ENCODE results near the gene PSENEN. TPM values are rescaled to one million over a fixed set of nuclear protein-coding genes. Genes with fewer than 3 reads are reported as not detected.
"Not testable (repeated sequence)": the region's sequence is repeated elsewhere in the genome, so short reads cannot be mapped to it uniquely, and the experiment has no call there.

The PSENEN gene
- total and polyA plus RNA-seq, 5 donors from 2014 or later: 21.1 to 99.6 (median 68.9) TPM

GRCh38 chr19:35720648-35721047 is 24.8 kb upstream of the PSENEN start:
- Mint-ChIP-seq H3K4me3 (peak overlapping the region in 2 of 4 donors; percentile 61 to 68), H3K9me3 (peaks cover 0 to 1% (median 0%) of the 10 kb centered on the region in 7 donors), H3K4me1 (peaks cover 0 to 37% (median 14%) of the 10 kb centered on the region in 4 donors), H3K36me3 (peaks cover 17% of the 10 kb centered on the region), H3K27ac (no peak overlapping the region), H3K27me3 (peaks cover 4% of the 10 kb centered on the region)
- no peak for ATAC-seq (ENCODE audit: low read depth in 2 of 2)
- Histone ChIP-seq H3K9me3 (ENCODE audit: control insufficient read depth in 2 of 2, low read length in 2 of 2) (no peaks in the 10 kb centered on the region), H3K4me1 (ENCODE audit: control insufficient read depth, insufficient read depth, low read length, poor library complexity, severe bottlenecking) (peaks cover 31% of the 10 kb centered on the region), H3K4me3 (ENCODE audit: low read depth, low read length) (no peak overlapping the region), H3K27me3 (ENCODE audit: control insufficient read depth, insufficient read depth, low read length) (no peaks in the 10 kb centered on the region), H3K36me3 (ENCODE audit: control insufficient read depth, insufficient read depth, low read length) (peaks cover 48% of the 10 kb centered on the region), H3K27ac (ENCODE audit: insufficient read depth, low read length, poor library complexity, severe bottlenecking) (no peak overlapping the region)
- DNase-seq: no peak

GRCh38 chr19:35721374-35721773 is 24.1 kb upstream of the PSENEN start:
- Mint-ChIP-seq H3K36me3 (peaks cover 25% of the 10 kb centered on the region), H3K27ac (no peak overlapping the region)

GRCh38 chr19:35722461-35722860 is 23.0 kb upstream of the PSENEN start:
- no peak for DNase-seq
- Histone ChIP-seq H3K4me1 (ENCODE audit: control insufficient read depth, insufficient read depth, low read length, poor library complexity, severe bottlenecking) (peaks cover 20% of the 10 kb centered on the region), H3K27me3 (ENCODE audit: control insufficient read depth, insufficient read depth, low read length) (no peaks in the 10 kb centered on the region), H3K4me3 (ENCODE audit: low read depth, low read length) (no peak overlapping the region), H3K27ac (ENCODE audit: insufficient read depth, low read length, poor library complexity, severe bottlenecking) (no peak overlapping the region), H3K9me3 (ENCODE audit: control insufficient read depth in 2 of 2, low read length in 2 of 2) (no peaks in the 10 kb centered on the region), H3K36me3 (ENCODE audit: control insufficient read depth, insufficient read depth, low read length) (peaks cover 64% of the 10 kb centered on the region)
- ATAC-seq (ENCODE audit: low read depth in 2 of 2): no peak
- Mint-ChIP-seq H3K9me3 (peaks cover 0 to 1% (median 0%) of the 10 kb centered on the region in 7 donors), H3K4me1 (peaks cover 0 to 24% (median 8%) of the 10 kb centered on the region in 4 donors), H3K27ac (peak overlapping the region in 1 of 3 donors; percentile 74), H3K27me3 (peaks cover 4% of the 10 kb centered on the region), H3K4me3 (no peak overlapping the region), H3K36me3 (peaks cover 30% of the 10 kb centered on the region)

More at GRCh38 chr19:35721374-35721773, 24.1 kb upstream of the PSENEN start:
- H3K36me3 ChIP-seq (ENCODE audit: control insufficient read depth, insufficient read depth, low read length): peaks cover 55% of the 10 kb centered on the region
- H3K27me3 ChIP-seq (ENCODE audit: control insufficient read depth, insufficient read depth, low read length): no peaks in the 10 kb centered on the region
- peaks cover 0 to 1% (median 0%) of the 10 kb centered on the region in 7 donors for H3K9me3 Mint-ChIP-seq
- no peak overlapping the region for H3K4me3 ChIP-seq (ENCODE audit: low read depth, low read length)
- H3K4me1 Mint-ChIP-seq: peaks cover 0 to 29% (median 10%) of the 10 kb centered on the region in 4 donors
- no peak overlapping the region for H3K27ac ChIP-seq (ENCODE audit: insufficient read depth, low read length, poor library complexity, severe bottlenecking)
- H3K4me3 Mint-ChIP-seq: peak overlapping the region in 3 of 4 donors; percentile 27 to 50 (median 38)
- DNase-seq: no peak
- H3K27me3 Mint-ChIP-seq: peaks cover 4% of the 10 kb centered on the region
- peaks cover 24% of the 10 kb centered on the region for H3K4me1 ChIP-seq (ENCODE audit: control insufficient read depth, insufficient read depth, low read length, poor library complexity, severe bottlenecking)
- H3K9me3 ChIP-seq (ENCODE audit: control insufficient read depth in 2 of 2, low read length in 2 of 2): no peaks in the 10 kb centered on the region
- no peak for ATAC-seq (ENCODE audit: low read depth in 2 of 2)

- no peak overlapping the region for H3K27ac ChIP-seq (ENCODE audit: insufficient read depth, low read length, poor library complexity, severe bottlenecking)
- H3K36me3 ChIP-seq (ENCODE audit: control insufficient read depth, insufficient read depth, low read length): peaks cover 68% of the 10 kb centered on the region
- H3K9me3 ChIP-seq (ENCODE audit: control insufficient read depth in 2 of 2, low read length in 2 of 2): no peaks in the 10 kb centered on the region
- peaks cover 20% of the 10 kb centered on the region for H3K4me1 ChIP-seq (ENCODE audit: control insufficient read depth, insufficient read depth, low read length, poor library complexity, severe bottlenecking)
- peaks cover 0 to 1% (median 0%) of the 10 kb centered on the region in 7 donors for H3K9me3 Mint-ChIP-seq
- H3K4me1 Mint-ChIP-seq: peaks cover 0 to 24% (median 8%) of the 10 kb centered on the region in 4 donors
- H3K27me3 Mint-ChIP-seq: peaks cover 4% of the 10 kb centered on the region
- peaks cover 30% of the 10 kb centered on the region for H3K36me3 Mint-ChIP-seq
- H3K27me3 ChIP-seq (ENCODE audit: control insufficient read depth, insufficient read depth, low read length): no peaks in the 10 kb centered on the region
- no peak for ATAC-seq (ENCODE audit: low read depth in 2 of 2)
- no peak overlapping the region for H3K4me3 Mint-ChIP-seq
- H3K4me3 ChIP-seq (ENCODE audit: low read depth, low read length): no peak overlapping the region
- no peak overlapping the region for H3K27ac Mint-ChIP-seq
- DNase-seq: no peak
Measured at GRCh38 chr19:35722897-35723296, 22.6 kb upstream of the PSENEN start.

GRCh38 chr19:35723671-35724070 is 21.8 kb upstream of the PSENEN start:
- Mint-ChIP-seq H3K9me3 (peaks cover 0 to 1% (median 0%) of the 10 kb centered on the region in 7 donors), H3K4me1 (peaks cover 0 to 21% (median 8%) of the 10 kb centered on the region in 4 donors), H3K36me3 (peaks cover 30% of the 10 kb centered on the region), H3K27me3 (peaks cover 1% of the 10 kb centered on the region), H3K4me3 (no peak overlapping the region), H3K27ac (peak overlapping the region in 1 of 3 donors; percentile 76)
- no peak for ATAC-seq (ENCODE audit: low read depth in 2 of 2)
- no peak overlapping the region for H3K4me3 ChIP-seq (ENCODE audit: low read depth, low read length)
- no peaks in the 10 kb centered on the region for H3K9me3 ChIP-seq (ENCODE audit: control insufficient read depth in 2 of 2, low read length in 2 of 2)
- H3K27ac ChIP-seq (ENCODE audit: insufficient read depth, low read length, poor library complexity, severe bottlenecking): no peak overlapping the region
- H3K4me1 ChIP-seq (ENCODE audit: control insufficient read depth, insufficient read depth, low read length, poor library complexity, severe bottlenecking): peaks cover 15% of the 10 kb centered on the region
- no peak for DNase-seq
- H3K36me3 ChIP-seq (ENCODE audit: control insufficient read depth, insufficient read depth, low read length): peaks cover 76% of the 10 kb centered on the region
- no peaks in the 10 kb centered on the region for H3K27me3 ChIP-seq (ENCODE audit: control insufficient read depth, insufficient read depth, low read length)

GRCh38 chr19:35724132-35724531 is 21.3 kb upstream of the PSENEN start:
- H3K27ac Mint-ChIP-seq: peak overlapping the region in 2 of 3 donors; percentile 14 to 76
- not testable (repeated sequence) for H3K4me3 Mint-ChIP-seq; ATAC-seq (ENCODE audit: low read depth in 2 of 2); H3K9me3 ChIP-seq (ENCODE audit: control insufficient read depth in 2 of 2, low read length in 2 of 2); H3K27me3 Mint-ChIP-seq; H3K9me3 Mint-ChIP-seq; H3K4me3 ChIP-seq (ENCODE audit: low read depth, low read length); DNase-seq; H3K27me3 ChIP-seq (ENCODE audit: control insufficient read depth, insufficient read depth, low read length); H3K27ac ChIP-seq (ENCODE audit: insufficient read depth, low read length, poor library complexity, severe bottlenecking)
- Histone ChIP-seq H3K4me1 (ENCODE audit: control insufficient read depth, insufficient read depth, low read length, poor library complexity, severe bottlenecking) (peaks cover 10% of the 10 kb centered on the region), H3K36me3 (ENCODE audit: control insufficient read depth, insufficient read depth, low read length) (peaks cover 80% of the 10 kb centered on the region)
- H3K36me3 Mint-ChIP-seq: peaks cover 34% of the 10 kb centered on the region
- H3K4me1 Mint-ChIP-seq: peaks cover 0 to 16% (median 8%) of the 10 kb centered on the region in 4 donors

GRCh38 chr19:35724560-35724959 is 20.9 kb upstream of the PSENEN start:
- Histone ChIP-seq H3K27ac (ENCODE audit: insufficient read depth, low read length, poor library complexity, severe bottlenecking) (no peak overlapping the region), H3K36me3 (ENCODE audit: control insufficient read depth, insufficient read depth, low read length) (peaks cover 84% of the 10 kb centered on the region), H3K4me3 (ENCODE audit: low read depth, low read length) (no peak overlapping the region), H3K27me3 (ENCODE audit: control insufficient read depth, insufficient read depth, low read length) (no peaks in the 10 kb centered on the region), H3K4me1 (ENCODE audit: control insufficient read depth, insufficient read depth, low read length, poor library complexity, severe bottlenecking) (peaks cover 6% of the 10 kb centered on the region), H3K9me3 (ENCODE audit: control insufficient read depth in 2 of 2, low read length in 2 of 2) (no peaks in the 10 kb centered on the region)
- Mint-ChIP-seq H3K9me3 (peaks cover 0 to 1% (median 0%) of the 10 kb centered on the region in 7 donors), H3K27me3 (no peaks in the 10 kb centered on the region), H3K4me3 (no peak overlapping the region), H3K36me3 (peaks cover 39% of the 10 kb centered on the region), H3K27ac (peak overlapping the region in 1 of 3 donors; percentile 76), H3K4me1 (peaks cover 0 to 12% (median 4%) of the 10 kb centered on the region in 4 donors)
- no peak for ATAC-seq (ENCODE audit: low read depth in 2 of 2)
- DNase-seq: no peak

- no peak overlapping the region for H3K27ac ChIP-seq (ENCODE audit: insufficient read depth, low read length, poor library complexity, severe bottlenecking)
- no peak for ATAC-seq (ENCODE audit: low read depth in 2 of 2)
- no peak overlapping the region for H3K4me3 ChIP-seq (ENCODE audit: low read depth, low read length)
- Mint-ChIP-seq H3K4me1 (peaks cover 0 to 8% (median 2%) of the 10 kb centered on the region in 4 donors), H3K27ac (no peak overlapping the region), H3K27me3 (no peaks in the 10 kb centered on the region), H3K9me3 (no peaks in the 10 kb centered on the region), H3K4me3 (peak overlapping the region in 1 of 4 donors; percentile 69), H3K36me3 (peaks cover 41% of the 10 kb centered on the region)
- H3K4me1 ChIP-seq (ENCODE audit: control insufficient read depth, insufficient read depth, low read length, poor library complexity, severe bottlenecking): no peaks in the 10 kb centered on the region
- H3K27me3 ChIP-seq (ENCODE audit: control insufficient read depth, insufficient read depth, low read length): no peaks in the 10 kb centered on the region
- no peaks in the 10 kb centered on the region for H3K9me3 ChIP-seq (ENCODE audit: control insufficient read depth in 2 of 2, low read length in 2 of 2)
- peaks cover 87% of the 10 kb centered on the region for H3K36me3 ChIP-seq (ENCODE audit: control insufficient read depth, insufficient read depth, low read length)
- no peak for DNase-seq
Measured at GRCh38 chr19:35725216-35725861, 20.1 kb upstream of the PSENEN start.

All from CD4-positive, CD25-positive, alpha-beta regulatory T cell (primary cell).